ENCODE data around the gene TGFB2.

GRCh38 chr1:218435528-218435927 is 90.4 kb downstream of the TGFB2 start:
- TF ChIP-seq EP300 (IDR thresholded peaks at IDR 0.05): no peak
- TF ChIP-seq POLR2AphosphoS5 (IDR thresholded peaks at IDR 0.05): no peak
- TF ChIP-seq CTCF (IDR thresholded peaks at IDR 0.05): no peak

Measured in gastroesophageal sphincter (tissue), 3 donors.